GM06990 (cell line): Measurements from ENCODE around the gene LMF1.

Experiments used
- DNase-seq: peaks from one replicate; pipeline ENCODE4 v3.0.0-alpha.2; 2011; ENCODE audit not compliant: insufficient read length; ENCODE audit errors: extremely low read depth
- H3K27me3 ChIP-seq: replicated peaks from 2 replicates; pipeline ENCODE4 v1.6.0; 2011; ENCODE audit warnings: low read length; ENCODE audit not compliant: control insufficient read depth, insufficient read depth
- H3K36me3 ChIP-seq: 2 replicates; pipeline ENCODE4 v1.5.1; 2011; ENCODE audit warnings: low read length; ENCODE audit not compliant: control insufficient read depth, insufficient read depth
- H3K4me3 ChIP-seq: replicated peaks from 2 replicates; pipeline ENCODE4 v1.5.1; 2011; ENCODE audit warnings: low read depth, mild to moderate bottlenecking, control low read depth, low read length
- TF ChIP-seq, protein P1 (sequence below): IDR thresholded peaks from 2 replicates; pipeline ENCODE4 v1.5.1; 2011; ENCODE audit warnings: low read length, control low read depth, mild to moderate bottlenecking, inconsistent platforms; ENCODE audit not compliant: insufficient read depth, poor library complexity, severe bottlenecking

Gene LMF1

GRCh38 chr16:803754-804080, 167.1 kb downstream of the LMF1 start:
- H3K36me3 ChIP-seq: no peaks in the 10 kb centered on the region; the same call in 1 of the 2 replicates
- TF ChIP-seq, protein P1, sequence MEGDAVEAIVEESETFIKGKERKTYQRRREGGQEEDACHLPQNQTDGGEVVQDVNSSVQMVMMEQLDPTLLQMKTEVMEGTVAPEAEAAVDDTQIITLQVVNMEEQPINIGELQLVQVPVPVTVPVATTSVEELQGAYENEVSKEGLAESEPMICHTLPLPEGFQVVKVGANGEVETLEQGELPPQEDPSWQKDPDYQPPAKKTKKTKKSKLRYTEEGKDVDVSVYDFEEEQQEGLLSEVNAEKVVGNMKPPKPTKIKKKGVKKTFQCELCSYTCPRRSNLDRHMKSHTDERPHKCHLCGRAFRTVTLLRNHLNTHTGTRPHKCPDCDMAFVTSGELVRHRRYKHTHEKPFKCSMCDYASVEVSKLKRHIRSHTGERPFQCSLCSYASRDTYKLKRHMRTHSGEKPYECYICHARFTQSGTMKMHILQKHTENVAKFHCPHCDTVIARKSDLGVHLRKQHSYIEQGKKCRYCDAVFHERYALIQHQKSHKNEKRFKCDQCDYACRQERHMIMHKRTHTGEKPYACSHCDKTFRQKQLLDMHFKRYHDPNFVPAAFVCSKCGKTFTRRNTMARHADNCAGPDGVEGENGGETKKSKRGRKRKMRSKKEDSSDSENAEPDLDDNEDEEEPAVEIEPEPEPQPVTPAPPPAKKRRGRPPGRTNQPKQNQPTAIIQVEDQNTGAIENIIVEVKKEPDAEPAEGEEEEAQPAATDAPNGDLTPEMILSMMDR: no peak
- no peak overlapping the region for H3K4me3 ChIP-seq
- DNase-seq: no peak
- no peaks in the 10 kb centered on the region; the same call in 1 of the 2 replicates for H3K27me3 ChIP-seq
